Right kidney (tissue), 1 donor: ENCODE measurements around the gene NUMA1.

Experiments
- DNase-seq: peaks from one replicate; pipeline ENCODE4 v3.0.0-alpha.2; 2016

Gene NUMA1

GRCh38 chr11:72018171-72018570 lies 62.2 kb downstream of the NUMA1 start:
- DNase-seq: no peak

- DNase-seq: no peak
Measured at GRCh38 chr11:72015511-72016061, 64.8 kb downstream of the NUMA1 start.

- no peak for DNase-seq
Measured at GRCh38 chr11:72014761-72015320, 65.5 kb downstream of the NUMA1 start.

GRCh38 chr11:72013765-72014711 lies 66.3 kb downstream of the NUMA1 start:
- no peak for DNase-seq

- no peak for DNase-seq
Measured at GRCh38 chr11:72012897-72013721, 67.2 kb downstream of the NUMA1 start.

GRCh38 chr11:72012091-72012630 lies 68.2 kb downstream of the NUMA1 start:
- no peak for DNase-seq

- no peak for DNase-seq
Measured at GRCh38 chr11:72010529-72011233, 69.7 kb downstream of the NUMA1 start.

- no peak for DNase-seq
Measured at GRCh38 chr11:72009156-72009555, 71.2 kb downstream of the NUMA1 start.

GRCh38 chr11:72008728-72009127 lies 71.6 kb downstream of the NUMA1 start:
- DNase-seq: no peak

- no peak for DNase-seq
Measured at GRCh38 chr11:72007587-72007986, 72.8 kb downstream of the NUMA1 start.

- no peak for DNase-seq
Measured at GRCh38 chr11:72007089-72007476, 73.3 kb downstream of the NUMA1 start.

- DNase-seq: no peak
Measured at GRCh38 chr11:72006309-72007088, 73.8 kb downstream of the NUMA1 start.

- no peak for DNase-seq
Measured at GRCh38 chr11:72005347-72006260, 74.7 kb downstream of the NUMA1 start.

- no peak for DNase-seq
Measured at GRCh38 chr11:72004515-72005346, 75.6 kb downstream of the NUMA1 start.

GRCh38 chr11:72003776-72004171 lies 76.6 kb downstream of the NUMA1 start:
- no peak for DNase-seq

- DNase-seq: no peak
Measured at GRCh38 chr11:72002841-72003775, 77.2 kb downstream of the NUMA1 start.

GRCh38 chr11:72001834-72002591 lies 78.3 kb downstream of the NUMA1 start:
- no peak for DNase-seq
